Loucy (cell line): ENCODE data around the gene ADCY10.

Experiments used
- EZH2phosphoT487 ChIP-seq: fragments of 200-600 bp; IDR thresholded peaks from 2 replicates; pipeline ENCODE4 v1.6.1; 2018; ENCODE audit warnings: antibody characterized with exemption, mild to moderate bottlenecking, moderate library complexity, borderline replicate concordance
- TF ChIP-seq, protein P1 (sequence below): fragments of 200-600 bp; sonication (generic); conservative IDR thresholded peaks from 2 replicates; pipeline ENCODE4 v1.5.1; 2014; ENCODE audit warnings: mild to moderate bottlenecking, antibody characterized with exemption, low read length

DNA sequence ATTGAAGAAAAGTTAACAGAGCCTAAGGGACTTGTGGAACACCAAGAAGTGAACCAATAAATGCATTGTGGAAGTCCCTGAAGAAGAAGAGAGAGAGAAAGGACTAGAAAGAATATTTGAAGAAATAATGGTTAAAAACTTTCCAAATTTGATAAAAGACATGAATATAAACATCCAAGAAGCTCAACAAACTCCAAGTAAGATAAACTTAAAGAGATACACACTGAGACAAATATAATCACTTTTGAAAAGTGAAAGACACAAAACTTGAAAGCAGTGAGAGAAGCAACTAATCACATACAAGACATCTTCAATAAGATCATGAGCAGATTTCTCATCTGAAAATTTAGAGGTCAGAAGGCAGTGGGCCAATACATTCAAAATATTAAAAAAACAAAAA, 101.0 kb downstream of the ADCY10 start:
- TF ChIP-seq, protein P1, sequence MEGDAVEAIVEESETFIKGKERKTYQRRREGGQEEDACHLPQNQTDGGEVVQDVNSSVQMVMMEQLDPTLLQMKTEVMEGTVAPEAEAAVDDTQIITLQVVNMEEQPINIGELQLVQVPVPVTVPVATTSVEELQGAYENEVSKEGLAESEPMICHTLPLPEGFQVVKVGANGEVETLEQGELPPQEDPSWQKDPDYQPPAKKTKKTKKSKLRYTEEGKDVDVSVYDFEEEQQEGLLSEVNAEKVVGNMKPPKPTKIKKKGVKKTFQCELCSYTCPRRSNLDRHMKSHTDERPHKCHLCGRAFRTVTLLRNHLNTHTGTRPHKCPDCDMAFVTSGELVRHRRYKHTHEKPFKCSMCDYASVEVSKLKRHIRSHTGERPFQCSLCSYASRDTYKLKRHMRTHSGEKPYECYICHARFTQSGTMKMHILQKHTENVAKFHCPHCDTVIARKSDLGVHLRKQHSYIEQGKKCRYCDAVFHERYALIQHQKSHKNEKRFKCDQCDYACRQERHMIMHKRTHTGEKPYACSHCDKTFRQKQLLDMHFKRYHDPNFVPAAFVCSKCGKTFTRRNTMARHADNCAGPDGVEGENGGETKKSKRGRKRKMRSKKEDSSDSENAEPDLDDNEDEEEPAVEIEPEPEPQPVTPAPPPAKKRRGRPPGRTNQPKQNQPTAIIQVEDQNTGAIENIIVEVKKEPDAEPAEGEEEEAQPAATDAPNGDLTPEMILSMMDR, result no peak
- TF ChIP-seq EZH2phosphoT487, result no peak
